ENCODE measurements around the gene KDM4E.

KDM4E gene

DNA sequence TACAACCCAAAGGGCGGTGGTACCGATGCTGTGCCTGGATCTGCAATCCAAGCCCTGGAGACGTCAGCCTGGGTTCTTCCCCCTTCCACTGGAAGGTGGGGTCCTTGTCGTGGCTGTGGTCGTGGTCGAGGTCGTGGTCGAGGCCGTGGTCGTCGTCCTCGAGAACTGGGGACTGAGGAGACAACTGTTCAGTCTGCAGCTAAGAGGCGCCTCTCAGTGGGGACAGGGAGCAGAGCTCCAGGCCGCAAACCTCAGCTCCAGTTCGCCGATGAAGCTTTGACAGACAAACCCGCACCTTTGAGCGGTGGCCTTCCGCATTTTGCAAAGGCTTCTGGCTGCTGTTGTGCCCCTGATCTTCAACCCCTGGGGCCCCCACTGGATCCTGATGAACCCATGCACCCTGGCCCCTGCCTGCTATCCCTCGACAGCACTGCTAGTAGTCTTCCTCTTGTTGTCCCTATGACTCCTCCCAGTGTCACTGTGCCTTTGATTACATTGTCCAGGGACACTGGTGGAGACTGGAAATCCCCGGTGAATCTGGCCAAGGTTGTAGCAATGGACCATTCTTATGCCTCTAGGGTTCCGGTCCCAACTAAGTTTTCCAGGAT, 25.6 kb downstream of the KDM4E start:
- DNase-seq (ENCODE audit: low spot score): no peak

DNA sequence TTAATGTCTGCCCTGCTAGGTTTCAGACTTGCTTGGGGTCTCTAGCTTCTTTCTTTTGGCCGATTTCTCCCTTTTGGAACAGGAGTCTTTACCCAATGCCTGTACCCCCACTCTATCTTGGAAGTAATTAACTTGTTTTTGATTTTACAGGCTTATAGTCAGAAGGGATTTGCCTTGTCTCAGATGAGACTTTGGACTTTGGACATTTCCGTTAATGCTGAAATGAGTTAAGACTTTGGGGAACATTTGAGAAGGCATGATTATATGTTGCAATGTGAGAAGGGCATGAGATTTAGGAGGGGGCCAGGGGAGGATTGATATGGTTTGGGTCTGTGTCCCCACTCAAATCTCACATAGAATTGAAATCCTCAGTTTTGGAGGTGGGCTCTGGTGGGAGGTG, 29.3 kb downstream of the KDM4E start:
- no peak for DNase-seq (ENCODE audit: low spot score)

DNA sequence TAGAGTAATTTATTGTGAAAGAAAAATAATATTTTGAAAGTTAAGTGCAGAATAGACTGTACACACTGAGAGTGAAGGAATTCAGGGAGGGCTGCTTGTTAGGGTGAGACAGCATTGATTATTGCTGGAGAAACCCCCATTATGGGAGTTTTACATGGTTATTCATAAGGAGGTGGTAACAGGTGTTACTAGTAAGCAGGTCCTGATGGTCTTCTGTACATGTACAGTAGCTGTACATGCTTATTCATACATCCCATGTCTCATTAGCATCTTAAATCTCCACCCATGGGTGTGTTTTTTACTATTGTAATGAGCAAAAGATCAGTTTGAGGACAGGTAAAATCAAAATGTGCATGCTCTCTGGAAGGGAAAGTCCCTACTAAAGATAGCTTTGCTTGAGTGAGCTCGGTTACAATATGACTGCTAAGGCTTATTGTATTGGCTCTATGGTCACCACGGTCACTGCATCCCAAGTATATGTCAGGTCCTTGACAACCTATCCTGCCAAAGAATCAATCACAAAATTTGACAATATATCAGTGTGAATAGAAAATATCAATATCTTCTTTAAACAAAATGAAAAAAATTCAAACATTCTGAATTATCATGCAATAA, 30.3 kb downstream of the KDM4E start:
- no peak for DNase-seq (ENCODE audit: low spot score)

DNA sequence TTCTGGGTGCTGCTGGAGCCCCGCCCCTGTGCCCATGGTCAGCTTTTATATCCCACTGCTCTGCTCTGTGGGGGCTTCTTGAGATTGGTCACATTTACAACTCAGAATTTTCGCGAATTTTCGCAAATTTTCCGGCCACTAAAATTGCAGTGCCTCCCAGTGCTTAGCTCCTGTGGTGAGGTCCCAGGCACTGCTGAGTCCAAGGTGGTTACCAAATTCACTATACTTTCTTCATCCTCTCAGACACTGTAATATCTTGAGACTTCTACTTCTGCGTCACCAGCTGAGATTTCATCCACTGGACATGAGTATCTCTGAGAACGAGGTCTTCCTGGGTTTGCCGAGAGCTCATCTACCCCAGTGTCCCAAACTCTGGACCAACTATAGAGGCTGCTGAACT, 32.9 kb downstream of the KDM4E start:
- no peak for DNase-seq (ENCODE audit: low spot score)

DNA sequence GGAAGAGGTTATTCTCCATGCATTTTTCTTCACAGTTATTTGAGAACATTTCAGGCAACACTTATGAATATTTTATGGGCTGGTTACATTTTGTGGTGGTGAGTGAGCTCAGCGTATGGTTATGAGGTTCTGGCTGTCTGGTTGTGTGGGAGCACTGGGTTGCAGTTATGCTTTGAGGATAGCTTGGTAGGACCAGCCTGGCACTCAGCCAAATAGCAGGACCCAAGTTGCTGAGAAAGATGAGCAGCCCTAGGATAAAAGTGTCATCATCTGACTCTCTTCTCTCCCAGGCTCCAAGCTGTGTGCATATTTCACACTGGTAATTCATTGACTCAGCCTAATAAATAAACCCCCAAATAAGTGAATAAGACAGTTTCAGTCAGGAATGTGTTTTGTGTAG, 33.6 kb downstream of the KDM4E start:
- DNase-seq (ENCODE audit: low spot score): no peak

DNA sequence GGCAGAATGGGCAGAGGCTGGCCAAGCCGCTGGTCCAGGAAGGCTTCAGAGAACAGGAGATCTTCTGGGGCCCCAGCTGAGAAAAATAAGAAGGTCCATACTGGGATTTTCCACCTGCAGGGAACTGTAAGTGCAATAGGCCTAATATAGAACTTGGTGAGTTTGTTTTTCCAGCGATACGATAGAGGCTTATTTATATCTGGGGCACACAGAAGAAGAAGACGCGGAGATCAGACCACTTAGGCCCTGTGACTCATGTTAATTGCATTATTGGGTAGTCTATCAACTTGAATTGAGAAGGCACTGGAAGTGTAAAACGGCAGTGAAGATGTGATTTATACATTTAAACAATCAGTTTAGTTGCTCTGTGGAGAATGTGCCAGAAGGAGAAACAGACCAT, 34.0 kb downstream of the KDM4E start:
- no peak for DNase-seq (ENCODE audit: low spot score)

DNA sequence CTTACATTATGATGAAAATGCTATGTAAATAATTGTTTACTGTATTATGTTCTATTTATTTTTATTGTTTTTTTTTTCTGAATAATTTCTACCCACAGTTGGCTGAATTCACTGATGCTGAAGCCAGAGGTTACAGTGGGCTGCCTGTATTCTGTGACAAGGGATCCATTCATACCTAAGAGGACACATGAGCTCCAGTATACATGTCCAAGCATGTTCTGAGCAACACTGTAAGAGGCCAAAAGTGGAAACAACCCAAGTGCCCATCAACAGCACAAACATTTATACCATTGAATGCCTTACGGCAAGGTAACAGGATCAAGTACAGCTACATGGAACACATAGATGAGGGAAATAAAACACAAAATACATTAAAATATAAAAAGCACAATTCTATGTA, 40.3 kb downstream of the KDM4E start:
- DNase-seq (ENCODE audit: low spot score): no peak

DNA sequence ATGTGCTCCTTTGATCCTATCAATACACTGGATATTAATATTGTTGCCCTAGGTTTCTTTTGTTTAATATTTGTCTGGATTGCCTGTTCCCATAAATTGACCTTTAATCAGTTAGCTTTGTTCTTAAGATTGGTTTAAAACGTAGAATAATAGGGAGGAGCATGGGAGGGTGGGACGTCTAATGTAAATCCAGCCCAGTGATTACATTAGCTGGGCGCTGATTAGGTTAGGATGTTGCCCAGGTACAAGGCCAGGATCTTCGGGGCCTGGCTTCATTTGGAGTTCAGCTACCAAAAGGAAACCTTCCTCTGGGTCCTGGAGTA, 41.6 kb downstream of the KDM4E start, which contains the start of gene SRSF8:
SRSF8 (plus strand) TSS at position 204 of the 323 bp plus-strand sequence. CDS start 308 bp downstream, outside the sequence.
- DNase-seq (ENCODE audit: low spot score): peak; percentile 74

DNA sequence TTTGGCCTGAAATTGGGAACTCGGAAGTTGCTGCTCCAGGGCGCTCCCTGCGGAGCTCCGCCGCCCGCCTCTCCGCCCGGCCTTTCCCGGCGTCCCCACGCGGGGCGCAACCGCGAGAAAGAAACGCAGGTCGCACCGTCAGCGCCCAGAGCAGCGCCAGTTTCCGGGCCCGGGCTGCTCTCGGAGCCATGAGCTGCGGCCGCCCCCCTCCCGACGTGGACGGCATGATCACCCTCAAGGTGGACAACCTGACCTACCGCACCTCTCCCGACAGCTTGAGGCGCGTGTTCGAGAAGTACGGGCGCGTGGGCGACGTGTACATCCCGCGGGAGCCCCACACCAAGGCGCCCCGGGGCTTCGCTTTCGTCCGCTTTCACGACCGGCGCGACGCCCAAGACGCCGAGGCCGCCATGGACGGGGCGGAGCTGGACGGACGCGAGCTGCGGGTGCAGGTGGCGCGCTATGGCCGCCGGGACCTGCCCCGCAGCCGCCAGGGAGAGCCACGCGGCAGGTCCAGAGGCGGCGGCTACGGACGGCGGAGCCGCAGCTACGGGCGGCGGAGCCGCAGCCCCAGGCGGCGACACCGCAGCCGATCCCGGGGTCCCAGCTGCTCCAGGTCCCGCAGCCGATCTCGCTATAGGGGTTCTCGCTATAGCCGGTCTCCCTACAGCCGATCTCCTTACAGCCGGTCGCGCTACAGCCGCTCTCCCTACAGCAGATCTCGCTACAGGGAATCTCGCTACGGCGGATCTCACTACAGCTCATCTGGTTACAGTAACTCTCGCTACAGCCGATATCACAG, 42.2 kb downstream of the KDM4E start:
- peak; percentile 84 for DNase-seq (ENCODE audit: low spot score)

DNA sequence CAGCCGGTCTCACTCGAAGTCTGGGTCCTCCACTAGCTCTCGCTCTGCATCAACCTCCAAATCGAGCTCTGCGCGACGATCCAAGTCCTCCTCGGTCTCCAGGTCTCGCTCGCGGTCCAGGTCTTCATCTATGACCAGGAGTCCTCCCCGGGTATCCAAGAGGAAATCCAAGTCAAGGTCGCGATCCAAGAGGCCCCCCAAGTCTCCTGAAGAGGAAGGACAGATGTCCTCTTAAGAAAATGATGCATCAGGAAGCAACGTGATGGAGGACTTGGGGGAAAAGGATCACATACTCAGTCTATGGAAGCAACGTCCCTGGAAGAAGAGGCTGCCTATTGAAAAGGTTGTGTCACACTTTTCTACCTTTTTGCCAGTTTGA, 42.8 kb downstream of the KDM4E start:
- no peak for DNase-seq (ENCODE audit: low spot score)

DNA sequence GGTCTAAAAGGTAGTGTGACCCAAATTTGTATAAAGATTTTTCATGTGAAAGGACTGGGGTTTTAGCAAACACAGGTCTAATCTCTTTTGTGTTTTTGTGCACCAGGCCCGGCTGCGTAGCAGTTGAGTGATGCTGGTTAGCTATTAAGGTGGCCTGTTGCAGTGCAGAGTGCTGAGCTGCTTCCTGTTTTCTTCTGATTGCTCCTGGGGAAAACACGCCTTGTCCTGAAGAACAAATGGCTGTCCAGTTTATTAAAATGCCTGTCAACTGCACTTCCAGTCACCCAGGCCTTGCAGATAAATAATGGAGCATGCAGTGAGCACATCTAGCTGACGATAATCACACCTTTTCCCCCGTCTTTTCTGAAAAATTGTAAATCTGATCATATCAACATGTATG, 43.5 kb downstream of the KDM4E start:
- DNase-seq (ENCODE audit: low spot score): peak; percentile 96

DNA sequence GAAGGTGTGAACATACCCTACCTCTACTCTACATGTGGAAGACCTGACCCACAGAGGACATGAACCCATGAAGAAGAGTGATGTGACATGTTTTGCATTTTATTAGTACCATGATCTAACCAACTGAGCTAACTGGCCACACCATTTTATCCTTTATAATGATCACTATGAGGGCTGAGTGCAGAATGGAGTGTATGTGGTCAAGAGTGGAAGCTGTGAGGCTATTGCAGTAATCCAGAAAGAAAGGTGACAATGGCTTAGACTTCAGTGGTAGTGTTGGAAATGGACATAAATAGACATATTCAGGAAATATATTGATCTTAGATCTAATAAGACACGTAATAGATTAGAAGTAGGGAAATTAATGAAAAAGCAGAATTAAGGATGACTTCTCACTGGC, 45.4 kb downstream of the KDM4E start:
- no peak for DNase-seq (ENCODE audit: low spot score)

DNA sequence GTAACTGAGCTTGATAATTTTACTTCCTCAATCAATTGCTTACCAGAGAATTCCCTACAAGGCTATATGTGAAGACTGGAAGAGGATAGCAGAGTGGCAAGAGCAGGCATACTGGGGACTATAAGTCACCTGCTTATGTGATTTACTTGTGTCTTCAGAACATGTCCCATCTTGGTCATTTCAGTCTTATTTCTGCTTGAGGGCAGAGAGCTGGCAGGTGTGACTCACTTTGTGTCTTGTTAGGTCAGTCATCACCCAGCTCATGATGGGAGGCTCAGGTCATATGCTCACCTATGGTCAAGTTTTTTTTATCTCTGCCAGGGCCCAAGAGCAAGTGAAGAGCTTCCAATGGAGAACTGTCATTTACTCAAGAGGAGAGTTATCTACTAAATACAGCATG, 47.9 kb downstream of the KDM4E start:
- no peak for DNase-seq (ENCODE audit: low spot score)

DNA sequence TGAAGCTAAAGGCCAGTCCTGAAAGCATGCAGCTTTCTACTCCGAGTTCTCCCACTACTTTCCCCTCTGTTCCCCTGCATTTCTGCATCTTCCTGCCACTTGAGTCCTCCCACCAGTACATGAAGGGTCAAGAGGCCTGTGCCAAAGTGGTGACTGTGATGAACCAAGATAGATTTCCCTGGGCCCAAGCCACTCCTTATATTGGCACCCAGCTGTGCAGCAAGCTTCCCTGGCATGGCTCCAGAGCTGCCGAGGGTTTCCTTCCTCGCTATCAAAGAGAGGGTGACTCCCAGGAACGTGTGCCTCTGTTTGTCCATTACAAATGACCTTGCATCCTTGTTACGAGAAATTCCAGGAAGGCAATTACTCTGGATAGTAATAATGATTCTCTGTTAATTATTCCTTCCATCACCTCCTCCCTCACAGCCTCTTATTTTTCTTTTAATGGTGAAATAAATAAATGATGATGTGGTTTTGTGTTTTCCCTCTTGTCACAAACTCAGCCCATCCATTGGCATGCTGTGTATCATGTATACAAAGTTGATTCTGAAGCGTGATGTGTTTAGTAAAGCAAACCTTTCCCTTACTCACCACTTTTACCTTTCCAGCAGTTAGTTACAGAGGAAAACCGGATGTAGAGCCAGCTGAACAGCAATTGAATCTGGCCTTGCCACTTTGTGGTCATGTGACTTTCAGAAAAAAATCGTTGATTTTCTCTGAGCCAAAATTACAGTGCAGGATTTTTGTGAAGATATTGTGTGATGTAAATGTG, 49.9 kb downstream of the KDM4E start:
- no peak for DNase-seq (ENCODE audit: low spot score)

DNA sequence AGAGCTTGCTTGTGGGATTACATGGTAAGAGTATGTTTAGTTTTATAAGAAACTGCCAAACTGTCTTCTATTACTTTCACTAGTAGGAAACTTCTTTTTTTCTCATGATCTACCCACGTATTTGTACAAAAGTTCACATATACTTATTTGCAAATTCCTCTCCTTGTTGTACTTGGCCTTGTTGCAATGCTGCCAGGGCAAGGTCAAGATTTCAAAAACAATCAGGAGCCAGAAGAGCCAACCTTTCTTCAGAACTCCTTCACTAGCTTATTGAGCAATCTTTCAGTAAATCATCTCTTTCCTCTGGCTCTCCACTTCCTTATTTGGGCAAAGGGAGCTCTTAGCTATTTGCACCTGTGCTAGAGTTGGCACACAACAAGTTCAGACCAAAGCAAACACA, 51.4 kb downstream of the KDM4E start:
- no peak for DNase-seq (ENCODE audit: low spot score)

DNA sequence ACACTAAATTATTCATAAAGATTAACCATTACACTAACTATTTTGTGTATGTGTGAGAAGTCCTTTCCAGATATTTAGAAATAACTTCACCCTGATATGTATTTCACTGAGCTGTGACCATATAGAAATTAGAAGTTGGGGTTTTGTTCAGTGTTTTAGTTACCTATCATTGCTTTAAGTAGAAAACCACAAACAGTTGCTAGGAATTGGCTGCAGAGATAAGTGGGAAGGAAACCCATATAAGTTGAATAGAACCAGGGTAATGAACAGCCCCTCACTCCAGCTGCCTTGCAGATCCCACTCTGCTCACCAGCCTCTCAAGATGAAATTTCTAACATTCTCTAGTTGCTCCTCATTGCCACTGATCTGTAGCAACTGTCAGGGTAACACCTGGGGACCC, 51.9 kb downstream of the KDM4E start:
- DNase-seq (ENCODE audit: low spot score): no peak
